ENCODE measurements around the gene RECQL5. TPM values are rescaled to one million over a fixed set of nuclear protein-coding genes. Genes with fewer than 3 reads are reported as not detected.

RECQL5 gene
- total RNA-seq, 4 donors from 2014 or later: 5.3 to 17.5 (median 7.4) TPM

DNA sequence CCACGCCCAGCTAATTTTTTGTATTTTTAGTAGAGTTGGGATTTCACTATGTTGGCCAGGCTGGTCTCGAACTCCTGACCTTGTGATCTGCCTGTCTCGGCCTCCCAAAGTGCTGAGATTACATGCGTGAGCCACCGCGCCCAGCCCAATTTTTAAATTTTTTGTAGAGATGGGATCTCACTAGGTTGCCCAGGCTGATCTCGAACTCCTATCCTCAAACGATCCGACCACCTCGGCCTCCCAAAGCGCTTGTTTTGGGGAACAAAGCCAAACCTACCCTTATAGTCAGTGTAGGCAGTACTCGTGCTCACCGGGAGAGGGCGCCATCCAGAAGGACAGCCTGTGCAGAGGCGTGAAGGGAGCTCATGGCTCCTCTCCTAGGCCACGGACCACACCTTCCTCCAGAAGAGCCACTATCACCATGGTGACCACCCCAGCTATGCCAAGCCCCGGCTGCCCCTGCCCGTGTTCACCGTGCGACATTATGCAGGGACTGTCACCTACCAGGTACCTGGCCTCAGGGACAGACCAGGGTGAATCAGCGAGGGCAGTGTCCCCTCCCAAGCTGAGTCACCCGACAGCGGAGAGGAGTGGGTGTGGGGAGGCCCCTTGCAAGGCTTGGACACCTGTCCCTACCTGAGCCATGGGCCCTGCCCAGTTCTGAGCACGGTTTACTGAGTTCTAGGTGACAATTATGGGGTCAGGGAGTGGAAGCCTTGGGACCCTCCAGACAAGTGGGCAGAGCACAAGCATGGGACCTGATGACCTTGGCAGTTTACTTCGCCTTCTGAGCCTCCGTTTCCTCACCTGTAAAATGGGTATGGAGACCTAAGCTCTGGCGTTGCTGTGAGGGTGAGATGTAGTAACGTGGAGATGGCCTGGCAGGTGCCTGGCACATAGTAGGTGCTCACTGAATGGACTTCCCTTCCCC, 65.6 kb downstream of the RECQL5 start:
- no peaks in the 10 kb centered on the region for H3K4me1 ChIP-seq
- no peaks in the 10 kb centered on the region for H3K27me3 ChIP-seq
- H3K27ac ChIP-seq: no peak overlapping the region
- H3K9me3 ChIP-seq: no peaks in the 10 kb centered on the region
- DNase-seq: no peak
- peak; percentile 43 to 58 for ATAC-seq
- in situ Hi-C loops (cut with MboI; ENCODE audit: low sequenced_read_pairs in 4 of 4) (no loop called here), intact Hi-C loops (cut with DNase I; ENCODE audit: low total_unique reads) (loop anchor here (1.0 kb wide), 1 partner anchor 49 kb away; no protein-coding TSS in a partner anchor)
- H3K36me3 ChIP-seq: no peaks in the 10 kb centered on the region
- TF ChIP-seq POLR2A (IDR thresholded peaks at IDR 0.05): no peak
- TF ChIP-seq, protein P1, sequence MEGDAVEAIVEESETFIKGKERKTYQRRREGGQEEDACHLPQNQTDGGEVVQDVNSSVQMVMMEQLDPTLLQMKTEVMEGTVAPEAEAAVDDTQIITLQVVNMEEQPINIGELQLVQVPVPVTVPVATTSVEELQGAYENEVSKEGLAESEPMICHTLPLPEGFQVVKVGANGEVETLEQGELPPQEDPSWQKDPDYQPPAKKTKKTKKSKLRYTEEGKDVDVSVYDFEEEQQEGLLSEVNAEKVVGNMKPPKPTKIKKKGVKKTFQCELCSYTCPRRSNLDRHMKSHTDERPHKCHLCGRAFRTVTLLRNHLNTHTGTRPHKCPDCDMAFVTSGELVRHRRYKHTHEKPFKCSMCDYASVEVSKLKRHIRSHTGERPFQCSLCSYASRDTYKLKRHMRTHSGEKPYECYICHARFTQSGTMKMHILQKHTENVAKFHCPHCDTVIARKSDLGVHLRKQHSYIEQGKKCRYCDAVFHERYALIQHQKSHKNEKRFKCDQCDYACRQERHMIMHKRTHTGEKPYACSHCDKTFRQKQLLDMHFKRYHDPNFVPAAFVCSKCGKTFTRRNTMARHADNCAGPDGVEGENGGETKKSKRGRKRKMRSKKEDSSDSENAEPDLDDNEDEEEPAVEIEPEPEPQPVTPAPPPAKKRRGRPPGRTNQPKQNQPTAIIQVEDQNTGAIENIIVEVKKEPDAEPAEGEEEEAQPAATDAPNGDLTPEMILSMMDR (IDR thresholded peaks at IDR 0.05 in 4 of 5, conservative IDR thresholded peaks at IDR 0.05 in 1 of 5): peak; percentile 28 to 59 (median 55)
- no peak overlapping the region for H3K4me3 ChIP-seq

DNA sequence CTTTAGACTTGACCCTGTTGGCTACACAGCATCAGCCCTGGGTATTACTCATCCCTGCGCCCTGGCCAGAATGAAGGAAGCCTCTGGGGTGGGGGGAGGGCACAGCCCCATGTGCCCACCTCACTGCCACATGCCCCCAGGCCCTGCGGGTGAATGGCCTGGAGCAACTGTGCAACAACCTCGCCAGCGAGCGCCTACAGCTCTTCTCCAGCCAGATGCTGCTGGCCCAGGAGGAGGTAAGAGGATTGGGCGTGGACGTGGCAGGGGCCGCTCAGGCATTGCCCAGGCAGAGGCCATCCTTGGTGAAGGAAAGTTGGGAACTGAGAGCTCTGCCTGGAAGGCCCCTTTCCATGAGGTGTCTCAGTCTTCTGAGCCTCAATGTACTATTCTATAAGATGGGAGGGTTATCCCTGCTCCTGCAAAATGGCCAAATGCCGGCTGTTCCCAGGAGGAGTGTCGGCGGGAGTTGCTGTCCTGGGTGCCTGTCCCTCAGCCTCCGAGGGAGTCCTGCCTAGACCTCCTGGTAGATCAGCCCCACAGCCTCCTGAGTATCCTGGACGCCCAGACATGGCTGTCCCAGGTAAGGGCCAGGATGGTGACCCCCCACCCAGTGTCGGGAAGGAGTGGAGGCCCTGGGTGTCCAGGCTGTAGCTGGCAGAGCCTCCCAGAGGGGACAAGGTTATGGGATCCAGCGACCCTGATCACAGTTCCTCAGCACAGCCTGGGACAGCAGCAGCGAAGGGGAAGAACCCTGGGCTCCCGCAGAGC, 70.5 kb downstream of the RECQL5 start:
- H3K4me1 ChIP-seq: no peaks in the 10 kb centered on the region
- H3K36me3 ChIP-seq: no peaks in the 10 kb centered on the region
- H3K4me3 ChIP-seq: no peak overlapping the region
- intact Hi-C loops (cut with DNase I; ENCODE audit: low total_unique reads) (no loop called here), in situ Hi-C loops (cut with MboI; ENCODE audit: low sequenced_read_pairs in 4 of 4) (loop anchor here in 1 of 4 donors (25.0 kb wide), 1 partner anchor 159 kb away; no protein-coding TSS in a partner anchor)
- H3K27ac ChIP-seq: no peak overlapping the region
- DNase-seq: no peak
- no peaks in the 10 kb centered on the region for H3K27me3 ChIP-seq
- TF ChIP-seq, protein P1 (IDR thresholded peaks at IDR 0.05 in 4 of 5, conservative IDR thresholded peaks at IDR 0.05 in 1 of 5): no peak
- no peak for TF ChIP-seq POLR2A (IDR thresholded peaks at IDR 0.05)
- no peaks in the 10 kb centered on the region for H3K9me3 ChIP-seq
- no peak for ATAC-seq

DNA sequence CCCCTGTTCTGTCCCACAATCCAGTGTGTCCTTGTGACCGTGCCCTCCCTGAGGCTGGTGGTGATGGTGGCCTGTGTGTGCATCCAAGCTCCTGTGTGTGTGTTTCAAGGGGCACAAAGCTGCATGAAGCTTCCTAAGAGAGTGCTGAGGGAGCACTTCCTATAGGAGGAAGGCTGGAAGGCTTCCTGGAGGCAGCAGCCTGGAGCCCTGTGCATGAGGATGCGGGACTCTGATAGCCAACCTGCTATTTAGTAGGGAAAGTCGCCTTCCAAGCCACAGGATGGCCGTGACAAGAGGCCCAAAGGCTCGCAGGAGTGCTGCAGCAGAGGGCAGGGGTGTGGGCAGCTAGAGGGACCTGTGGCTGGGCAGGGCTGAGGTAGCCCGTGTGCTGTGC, 71.0 kb downstream of the RECQL5 start:
- Histone ChIP-seq H3K27ac (no peak overlapping the region), H3K4me1 (no peaks in the 10 kb centered on the region), H3K27me3 (no peaks in the 10 kb centered on the region), H3K36me3 (no peaks in the 10 kb centered on the region), H3K9me3 (no peaks in the 10 kb centered on the region), H3K4me3 (no peak overlapping the region)
- DNase-seq (no peak), ATAC-seq (no peak)
- intact Hi-C loops (cut with DNase I; ENCODE audit: low total_unique reads) (no loop called here), in situ Hi-C loops (cut with MboI; ENCODE audit: low sequenced_read_pairs in 4 of 4) (loop anchor here in 1 of 4 donors (25.0 kb wide), 1 partner anchor 159 kb away; no protein-coding TSS in a partner anchor)
- no peak for TF ChIP-seq POLR2A (IDR thresholded peaks at IDR 0.05)
- TF ChIP-seq, protein P1 (IDR thresholded peaks at IDR 0.05 in 4 of 5, conservative IDR thresholded peaks at IDR 0.05 in 1 of 5): no peak

DNA sequence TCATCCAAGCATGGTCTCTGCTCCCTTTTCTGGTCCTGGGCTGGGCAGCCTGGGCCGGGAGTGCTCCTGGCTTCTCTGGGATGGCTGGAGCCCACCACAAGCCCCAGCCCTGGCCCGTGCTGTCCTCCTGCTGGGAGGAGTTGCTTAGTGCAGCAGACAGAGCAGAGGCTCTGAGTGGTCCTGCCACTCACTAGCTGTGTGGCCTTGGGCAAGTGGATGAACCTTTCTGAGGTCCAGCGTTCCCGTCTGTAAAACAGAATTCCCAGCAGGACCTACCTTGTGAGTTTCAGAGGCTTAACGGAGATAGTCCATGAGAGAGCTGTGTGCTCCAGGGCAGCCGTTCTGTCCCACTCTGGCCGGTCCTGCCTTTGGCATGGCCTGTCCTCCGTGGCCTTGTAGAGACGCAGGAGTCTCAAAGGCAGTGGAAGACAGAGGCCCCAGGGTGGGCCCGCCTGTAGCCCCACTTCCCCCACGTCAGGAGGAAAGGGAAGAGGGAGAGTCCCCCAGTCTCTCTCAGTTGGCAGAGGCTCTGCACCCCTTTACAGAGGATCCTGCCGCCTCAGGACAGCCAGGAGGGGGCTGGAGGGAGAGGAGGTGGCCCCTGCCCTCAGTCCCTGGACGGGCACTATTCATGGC, 71.6 kb downstream of the RECQL5 start:
- intact Hi-C loops (cut with DNase I; ENCODE audit: low total_unique reads) (no loop called here), in situ Hi-C loops (cut with MboI; ENCODE audit: low sequenced_read_pairs in 4 of 4) (loop anchor here in 1 of 4 donors (25.0 kb wide), 1 partner anchor 158 kb away; no protein-coding TSS in a partner anchor)
- Histone ChIP-seq H3K4me1 (no peaks in the 10 kb centered on the region), H3K4me3 (no peak overlapping the region), H3K27ac (no peak overlapping the region), H3K27me3 (no peaks in the 10 kb centered on the region), H3K36me3 (no peaks in the 10 kb centered on the region), H3K9me3 (no peaks in the 10 kb centered on the region)
- no peak for TF ChIP-seq POLR2A (IDR thresholded peaks at IDR 0.05)
- TF ChIP-seq, protein P1 (IDR thresholded peaks at IDR 0.05 in 4 of 5, conservative IDR thresholded peaks at IDR 0.05 in 1 of 5): no peak
- DNase-seq (no peak), ATAC-seq (no peak)
